ENCODE data around the gene PDLIM1. TPM values are rescaled to one million over a fixed set of nuclear protein-coding genes. Genes with fewer than 3 reads are reported as not detected.

The PDLIM1 gene
- total RNA-seq, 2 experiments from 2014 or later: 22.8 TPM

DNA sequence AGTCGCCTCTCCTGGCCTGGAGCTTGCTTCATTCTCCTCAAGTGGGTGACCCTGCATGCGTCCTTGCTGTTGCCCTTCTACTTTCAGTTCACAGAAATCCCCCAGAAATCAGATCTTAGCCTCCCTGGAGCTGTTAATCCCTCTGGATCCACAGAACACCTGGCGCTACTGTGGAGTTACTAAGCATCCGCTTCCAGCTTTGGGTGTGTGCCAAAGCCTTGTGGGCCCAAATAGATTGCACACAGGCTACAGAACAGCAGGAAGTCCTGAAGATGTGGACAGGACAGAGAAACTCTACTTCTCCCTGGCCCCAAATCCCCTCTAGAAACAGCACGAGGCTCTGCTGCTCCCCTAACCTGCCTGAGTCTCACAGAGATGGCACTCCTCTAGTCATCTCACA lies 36.6 kb upstream of the PDLIM1 start:
- H3K36me3 Mint-ChIP-seq (ENCODE audit: low read depth): no peaks in the 10 kb centered on the region
- no peaks in the 10 kb centered on the region for H3K9me3 Mint-ChIP-seq
- H3K27ac Mint-ChIP-seq: no peak overlapping the region
- CTCF ChIA-PET: no interaction called here
- POLR2A ChIA-PET: no interaction called here
- H3K4me3 Mint-ChIP-seq: no peak overlapping the region
- DNase-seq: no peak
- H3K4me1 Mint-ChIP-seq: peaks cover 9% of the 10 kb centered on the region
- H3K27me3 Mint-ChIP-seq: no peaks in the 10 kb centered on the region

DNA sequence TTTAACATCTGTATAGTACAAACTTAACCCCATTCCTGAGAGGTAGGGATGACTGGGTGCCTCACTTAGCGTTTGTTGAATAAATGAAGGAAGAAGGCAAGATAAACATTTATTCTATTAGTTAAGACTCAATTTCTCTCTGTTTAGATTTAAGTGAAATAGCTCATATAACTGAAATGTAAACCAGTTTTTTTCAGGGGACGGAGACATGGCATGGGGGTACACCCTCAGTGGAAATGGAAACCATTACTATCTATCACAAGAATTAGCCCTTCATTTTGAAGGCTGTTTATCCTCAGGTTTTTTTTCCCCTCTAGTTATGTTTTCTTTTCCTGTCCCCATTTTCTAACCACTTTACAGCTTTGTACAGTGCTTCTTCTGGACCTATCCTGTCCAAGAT lies 35.6 kb upstream of the PDLIM1 start:
- POLR2A ChIA-PET: no interaction called here
- Mint-ChIP-seq H3K9me3 (no peaks in the 10 kb centered on the region), H3K4me3 (no peak overlapping the region), H3K36me3 (ENCODE audit: low read depth) (no peaks in the 10 kb centered on the region), H3K27me3 (no peaks in the 10 kb centered on the region), H3K4me1 (peaks cover 9% of the 10 kb centered on the region), H3K27ac (no peak overlapping the region)
- DNase-seq: no peak
- CTCF ChIA-PET: interaction anchor here (0.9 kb wide), 1 partner anchor 81 kb away, joined by 3 read pairs; no protein-coding TSS in a partner anchor

- Mint-ChIP-seq H3K27ac (no peak overlapping the region), H3K4me3 (no peak overlapping the region), H3K36me3 (ENCODE audit: low read depth) (no peaks in the 10 kb centered on the region), H3K4me1 (peaks cover 9% of the 10 kb centered on the region), H3K9me3 (no peaks in the 10 kb centered on the region), H3K27me3 (no peaks in the 10 kb centered on the region)
- CTCF ChIA-PET: interaction anchor here (0.9 kb wide), 1 partner anchor 80 kb away, joined by 3 read pairs; no protein-coding TSS in a partner anchor
- POLR2A ChIA-PET: no interaction called here
- no peak for DNase-seq
These were observed 35.1 kb upstream of the PDLIM1 start for GRCh38 chr10:95325863-95326262.

- no peak overlapping the region for H3K27ac Mint-ChIP-seq
- CTCF ChIA-PET: no interaction called here
These were observed 33.8 kb upstream of the PDLIM1 start for GRCh38 chr10:95324436-95325268.

GRCh38 chr10:95321554-95322301 lies 30.9 kb upstream of the PDLIM1 start:
- peaks cover 2% of the 10 kb centered on the region for H3K27me3 Mint-ChIP-seq
- H3K4me1 Mint-ChIP-seq: no peaks in the 10 kb centered on the region
- H3K4me3 Mint-ChIP-seq: no peak overlapping the region
- H3K36me3 Mint-ChIP-seq (ENCODE audit: low read depth): no peaks in the 10 kb centered on the region
- H3K27ac Mint-ChIP-seq: no peak overlapping the region
- CTCF ChIA-PET: no interaction called here
- POLR2A ChIA-PET: no interaction called here
- DNase-seq: no peak
- no peaks in the 10 kb centered on the region for H3K9me3 Mint-ChIP-seq

More at GRCh38 chr10:95324436-95325268, 33.8 kb upstream of the PDLIM1 start:
- no peak for DNase-seq
- peaks cover 8% of the 10 kb centered on the region for H3K4me1 Mint-ChIP-seq
- peaks cover 2% of the 10 kb centered on the region for H3K27me3 Mint-ChIP-seq
- H3K36me3 Mint-ChIP-seq (ENCODE audit: low read depth): no peaks in the 10 kb centered on the region
- H3K9me3 Mint-ChIP-seq: no peaks in the 10 kb centered on the region
- POLR2A ChIA-PET: no interaction called here
- no peak overlapping the region for H3K4me3 Mint-ChIP-seq

DNA sequence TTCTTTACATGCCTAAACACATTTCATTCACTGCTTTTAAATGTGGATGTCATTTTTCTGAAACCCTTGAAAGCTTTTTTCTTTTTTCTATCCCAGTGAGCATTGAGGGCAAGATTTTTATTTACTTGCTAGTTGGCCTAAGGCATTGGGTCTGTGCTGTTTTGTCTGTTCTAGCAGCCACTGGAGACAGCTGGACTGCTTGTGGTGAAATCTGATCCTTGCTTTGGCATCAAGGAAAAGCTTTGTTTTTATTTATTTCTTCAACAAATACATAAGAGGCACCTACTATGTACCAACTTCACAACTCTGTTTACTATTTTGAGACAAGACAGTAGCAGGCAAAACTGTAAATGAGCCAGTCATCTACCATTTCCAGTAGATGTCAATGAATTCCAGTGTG lies 28.4 kb upstream of the PDLIM1 start:
- Mint-ChIP-seq H3K27me3 (peaks cover 2% of the 10 kb centered on the region), H3K36me3 (ENCODE audit: low read depth) (no peaks in the 10 kb centered on the region), H3K27ac (no peak overlapping the region), H3K4me1 (no peaks in the 10 kb centered on the region), H3K9me3 (no peaks in the 10 kb centered on the region), H3K4me3 (no peak overlapping the region)
- CTCF ChIA-PET: no interaction called here
- POLR2A ChIA-PET: no interaction called here
- DNase-seq: no peak

- H3K4me3 Mint-ChIP-seq: no peak overlapping the region
- no peaks in the 10 kb centered on the region for H3K9me3 Mint-ChIP-seq
- peaks cover 6% of the 10 kb centered on the region for H3K27me3 Mint-ChIP-seq
- DNase-seq: no peak
- no peak overlapping the region for H3K27ac Mint-ChIP-seq
- no peaks in the 10 kb centered on the region for H3K4me1 Mint-ChIP-seq
- H3K36me3 Mint-ChIP-seq (ENCODE audit: low read depth): no peaks in the 10 kb centered on the region
- CTCF ChIA-PET: no interaction called here
- POLR2A ChIA-PET: no interaction called here
These were observed 24.7 kb upstream of the PDLIM1 start for GRCh38 chr10:95315509-95315908.

GRCh38 chr10:95314192-95314918 lies 23.6 kb upstream of the PDLIM1 start:
- Mint-ChIP-seq H3K4me1 (peaks cover 10% of the 10 kb centered on the region), H3K27me3 (peaks cover 10% of the 10 kb centered on the region), H3K4me3 (no peak overlapping the region), H3K9me3 (no peaks in the 10 kb centered on the region), H3K27ac (no peak overlapping the region), H3K36me3 (ENCODE audit: low read depth) (no peaks in the 10 kb centered on the region)
- ChIA-PET POLR2A (no interaction called here), CTCF (no interaction called here)
- DNase-seq: no peak

- ChIA-PET POLR2A (interaction anchor here (0.7 kb wide), 1 partner anchor 531 kb away, joined by 4 read pairs; no protein-coding TSS in a partner anchor), CTCF (interaction anchor here (1.6 kb wide), 1 partner anchor 62 kb away, joined by 3 read pairs; no protein-coding TSS in a partner anchor)
- H3K9me3 Mint-ChIP-seq: no peaks in the 10 kb centered on the region
- no peak overlapping the region for H3K27ac Mint-ChIP-seq
- H3K4me3 Mint-ChIP-seq: no peak overlapping the region
- no peaks in the 10 kb centered on the region for H3K36me3 Mint-ChIP-seq (ENCODE audit: low read depth)
- no peak for DNase-seq
- H3K4me1 Mint-ChIP-seq: peaks cover 19% of the 10 kb centered on the region
- peaks cover 12% of the 10 kb centered on the region for H3K27me3 Mint-ChIP-seq
These were observed 22.2 kb upstream of the PDLIM1 start for GRCh38 chr10:95312986-95313495.

DNA sequence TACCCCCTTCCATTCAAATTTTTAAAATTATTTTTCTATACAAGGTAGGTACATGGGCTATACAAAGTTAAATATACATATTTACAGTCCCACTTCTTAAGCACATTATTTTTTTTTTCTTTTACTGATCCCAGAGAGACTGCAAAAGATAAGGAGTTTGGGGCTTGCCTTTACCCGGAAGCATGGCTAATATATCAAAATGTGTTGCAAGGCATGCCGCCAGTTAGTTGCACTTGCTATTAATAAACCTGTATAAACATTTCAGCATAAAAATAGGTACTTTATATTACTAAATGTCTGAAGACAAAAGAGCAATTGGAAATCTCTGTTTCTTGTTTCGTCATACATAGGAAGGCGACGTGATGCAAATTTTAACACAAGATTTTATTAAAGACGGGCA lies 21.5 kb upstream of the PDLIM1 start:
- H3K27ac Mint-ChIP-seq: no peak overlapping the region
- ChIA-PET CTCF (interaction anchor here (0.6 to 1.6 kb wide), 2 partner anchors 31 to 63 kb away, joined by 3 to 4 read pairs; no protein-coding TSS in a partner anchor), POLR2A (no interaction called here)
- no peaks in the 10 kb centered on the region for H3K36me3 Mint-ChIP-seq (ENCODE audit: low read depth)
- H3K4me3 Mint-ChIP-seq: no peak overlapping the region
- H3K4me1 Mint-ChIP-seq: peaks cover 19% of the 10 kb centered on the region
- no peak for DNase-seq
- no peaks in the 10 kb centered on the region for H3K9me3 Mint-ChIP-seq
- peaks cover 12% of the 10 kb centered on the region for H3K27me3 Mint-ChIP-seq

DNA sequence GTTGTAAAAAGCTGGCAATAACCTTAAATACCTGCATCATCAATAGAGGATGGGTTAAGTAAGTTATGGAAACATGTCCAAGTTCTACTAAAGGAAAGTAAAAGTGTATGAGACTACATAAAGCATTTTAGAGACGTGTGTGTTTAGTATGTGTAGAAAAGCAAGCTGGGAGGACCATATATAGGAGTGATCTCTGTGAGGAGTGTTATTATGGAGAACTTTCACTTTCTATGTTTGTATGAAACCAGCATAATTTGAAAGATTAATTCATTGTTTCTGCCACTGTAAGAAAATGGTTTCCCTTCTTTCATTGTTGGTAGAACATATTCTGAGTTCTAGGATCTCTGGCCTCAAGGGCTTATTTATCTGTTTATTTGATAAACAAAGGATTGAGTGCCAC lies 19.2 kb upstream of the PDLIM1 start:
- Mint-ChIP-seq H3K36me3 (ENCODE audit: low read depth) (no peaks in the 10 kb centered on the region), H3K4me1 (peaks cover 19% of the 10 kb centered on the region), H3K27me3 (peaks cover 16% of the 10 kb centered on the region), H3K4me3 (no peak overlapping the region), H3K27ac (no peak overlapping the region), H3K9me3 (no peaks in the 10 kb centered on the region)
- POLR2A ChIA-PET: no interaction called here
- no peak for DNase-seq
- CTCF ChIA-PET: no interaction called here

- H3K36me3 Mint-ChIP-seq (ENCODE audit: low read depth): no peaks in the 10 kb centered on the region
- DNase-seq: no peak
- ChIA-PET CTCF (interaction anchor here (1.8 kb wide), 1 partner anchor 65 kb away, joined by 3 read pairs; no protein-coding TSS in a partner anchor), POLR2A (no interaction called here)
- peaks cover 19% of the 10 kb centered on the region for H3K4me1 Mint-ChIP-seq
- no peaks in the 10 kb centered on the region for H3K9me3 Mint-ChIP-seq
- H3K4me3 Mint-ChIP-seq: no peak overlapping the region
- H3K27me3 Mint-ChIP-seq: peaks cover 16% of the 10 kb centered on the region
- no peak overlapping the region for H3K27ac Mint-ChIP-seq
These were observed 17.8 kb upstream of the PDLIM1 start for GRCh38 chr10:95308389-95309302.
